DMS153 (cell line): Measurements from ENCODE around the gene CFAP141.
"Not testable (repeated sequence)": the region's sequence is repeated elsewhere in the genome, so short reads cannot be mapped to it uniquely, and the experiment has no call there.

Experiments
- DNase-seq: peaks from one replicate; lab custom pipeline; 2025; lab: John Stamatoyannopoulos, UW

CFAP141 gene

DNA sequence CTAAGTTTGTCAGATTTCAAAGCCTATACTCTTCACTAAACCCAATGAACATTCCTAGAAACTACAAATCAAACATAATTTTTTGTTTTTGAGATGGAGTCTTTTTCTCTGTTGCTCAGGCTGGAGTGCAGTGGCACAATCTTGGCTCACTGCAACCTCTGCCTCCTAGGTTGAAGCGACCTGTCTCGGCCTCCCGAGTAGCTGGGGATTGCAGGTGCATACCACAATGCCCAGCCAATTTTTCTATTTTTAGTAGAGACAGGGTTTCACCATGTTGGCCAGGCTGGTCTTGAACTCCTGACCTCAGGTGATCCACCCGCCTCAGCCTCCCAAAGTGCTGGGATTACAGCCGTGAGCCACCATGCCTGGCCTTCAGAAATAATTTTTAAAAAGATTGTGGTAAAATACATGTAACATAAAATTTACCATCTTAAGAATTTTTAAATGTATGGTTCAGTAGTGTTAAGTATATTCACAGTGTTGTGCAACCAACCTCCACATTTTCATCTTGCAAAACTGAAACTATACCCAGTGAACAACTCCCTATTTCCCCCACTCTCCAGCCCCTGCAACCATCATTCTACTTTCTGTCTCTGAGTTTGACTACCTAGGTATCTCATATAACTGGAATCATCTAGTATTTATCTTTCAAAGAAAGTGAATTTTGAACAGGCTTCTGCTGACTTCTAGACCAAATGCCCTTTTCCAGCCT, 2.7 kb upstream of the CFAP141 start:
- no peak for DNase-seq

DNA sequence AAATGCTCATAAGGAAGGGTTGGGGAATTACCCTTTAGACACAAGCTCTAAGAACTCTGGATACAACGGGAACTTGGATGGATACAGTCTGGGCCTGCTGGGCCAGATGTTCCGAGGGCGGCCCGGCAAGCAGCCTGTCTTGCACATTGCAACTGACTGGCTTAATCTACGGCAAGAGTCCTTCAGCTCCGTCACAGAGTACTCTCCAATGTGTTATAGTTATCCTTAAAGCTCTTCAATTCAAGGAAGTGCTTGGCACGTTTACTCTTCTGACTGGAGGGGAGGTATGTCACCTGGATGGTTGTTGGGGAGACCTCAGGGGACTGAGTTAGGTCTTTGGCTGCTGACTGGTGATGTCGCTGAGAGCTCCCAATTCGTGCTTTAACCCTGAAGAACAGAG, 1.1 kb upstream of the CFAP141 start:
- no peak for DNase-seq

DNA sequence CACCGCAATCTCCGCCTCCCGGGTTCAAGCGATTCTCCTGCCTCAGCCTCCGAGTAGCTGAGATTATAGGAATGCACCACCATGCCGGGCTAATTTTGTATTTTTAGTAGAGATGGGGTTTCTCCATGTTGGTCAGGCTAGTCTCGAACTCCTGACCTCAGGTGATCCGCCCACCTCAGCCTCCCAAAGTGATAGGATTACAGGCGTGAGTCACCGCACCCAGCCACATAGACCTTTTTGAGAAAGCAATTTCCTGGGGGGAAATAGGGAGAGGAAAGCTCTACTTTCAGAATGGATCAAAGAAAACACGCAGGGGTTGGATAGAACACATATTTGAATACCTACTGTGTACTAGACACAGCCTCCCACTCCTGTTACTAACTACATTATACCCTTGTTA, 355 bp downstream of the CFAP141 start:
- not testable (repeated sequence) for DNase-seq

DNA sequence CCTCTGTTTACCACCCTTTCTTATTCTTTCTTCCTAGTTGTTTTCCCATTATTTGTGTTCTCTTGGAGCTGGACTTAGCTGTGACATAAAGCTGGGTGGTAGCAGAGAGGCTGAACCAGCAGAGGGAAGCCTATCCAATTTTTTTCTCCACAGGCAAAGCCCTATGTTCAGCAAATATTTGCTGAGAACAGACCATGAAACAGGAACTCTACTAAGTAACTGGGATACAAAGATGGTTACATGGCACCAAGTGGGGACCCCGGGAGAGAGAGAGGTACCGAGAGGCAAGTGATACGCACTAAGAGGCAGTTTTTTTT, 6.6 kb downstream of the CFAP141 start:
- DNase-seq = no peak

DNA sequence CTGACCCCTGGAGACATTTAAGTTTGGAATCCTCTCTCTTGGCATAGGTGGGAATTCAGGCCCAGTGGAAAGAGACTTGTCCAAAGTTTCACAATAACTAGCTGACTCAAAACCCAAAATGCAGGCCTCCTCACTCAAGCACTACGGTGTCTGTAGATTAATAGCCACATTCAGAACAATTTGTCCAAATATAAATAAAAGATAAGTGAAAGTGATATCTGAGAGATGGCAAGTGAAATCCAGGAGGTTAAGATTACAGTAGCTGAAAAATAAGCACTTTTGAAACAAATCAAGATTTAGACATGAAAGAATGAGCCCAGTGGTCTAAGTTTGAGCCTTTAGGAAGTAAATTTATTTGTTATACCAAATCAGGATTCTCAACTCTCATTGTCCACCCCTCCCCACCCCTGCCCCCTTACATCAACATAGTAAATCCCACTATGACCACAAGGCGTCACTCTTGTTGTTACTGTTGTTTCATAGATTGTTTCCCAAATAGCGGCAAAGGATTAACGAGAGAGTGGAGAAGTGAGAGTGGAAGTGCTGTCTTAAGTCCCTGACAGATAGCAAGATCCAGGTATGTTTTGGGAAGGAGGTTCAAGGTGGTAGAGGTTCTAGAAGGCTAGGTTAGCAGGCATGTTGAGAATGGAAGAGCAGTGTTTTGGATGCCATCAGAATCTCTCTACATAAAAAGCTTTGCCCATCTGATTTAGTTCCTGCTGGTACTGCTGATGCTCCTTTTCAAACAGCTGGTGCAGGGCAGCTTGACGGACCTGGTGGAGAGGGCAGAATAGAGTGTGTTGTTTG, 7.2 kb downstream of the CFAP141 start:
- DNase-seq = peak; percentile 55

DNA sequence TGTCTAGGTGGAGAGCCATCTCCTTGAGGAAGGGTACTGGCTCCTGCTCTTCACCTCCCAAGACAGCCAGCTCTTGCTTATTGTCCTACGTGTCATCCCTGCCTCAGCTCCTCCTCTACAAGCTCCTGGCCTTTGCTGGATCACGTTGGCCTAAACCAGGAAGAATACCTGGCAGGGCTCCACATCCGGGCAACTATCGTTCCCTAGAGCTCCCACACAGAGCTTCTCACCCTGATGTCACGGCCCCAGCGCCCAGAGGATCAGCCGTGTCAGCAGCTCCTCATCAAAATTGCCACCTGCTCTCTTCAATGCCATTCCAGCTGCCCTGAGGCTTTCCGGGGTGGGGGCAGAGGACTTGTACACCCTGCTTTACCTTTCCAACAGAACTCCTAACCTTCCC, 12.3 kb downstream of the CFAP141 start:
- DNase-seq = peak; percentile 75

DNA sequence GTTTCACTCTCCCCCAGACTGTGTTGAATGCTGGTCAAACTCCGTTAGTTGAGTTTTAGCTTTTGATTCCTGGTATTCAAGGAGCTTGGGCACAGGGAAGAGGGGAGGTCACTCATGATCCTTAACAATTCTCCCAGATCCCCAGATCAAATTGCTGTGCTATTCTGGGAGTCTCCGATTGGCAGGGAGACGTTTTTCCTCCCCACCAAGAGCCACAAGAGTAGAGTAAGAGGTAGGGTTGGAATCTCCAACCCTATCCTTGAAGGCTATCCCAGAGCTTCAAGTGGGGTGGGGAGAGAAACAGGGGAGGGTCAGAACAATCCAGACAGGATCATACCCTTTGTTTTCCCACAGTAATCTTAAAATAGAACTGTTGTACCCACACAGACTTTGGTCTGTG, 13.7 kb downstream of the CFAP141 start:
- DNase-seq = no peak

DNA sequence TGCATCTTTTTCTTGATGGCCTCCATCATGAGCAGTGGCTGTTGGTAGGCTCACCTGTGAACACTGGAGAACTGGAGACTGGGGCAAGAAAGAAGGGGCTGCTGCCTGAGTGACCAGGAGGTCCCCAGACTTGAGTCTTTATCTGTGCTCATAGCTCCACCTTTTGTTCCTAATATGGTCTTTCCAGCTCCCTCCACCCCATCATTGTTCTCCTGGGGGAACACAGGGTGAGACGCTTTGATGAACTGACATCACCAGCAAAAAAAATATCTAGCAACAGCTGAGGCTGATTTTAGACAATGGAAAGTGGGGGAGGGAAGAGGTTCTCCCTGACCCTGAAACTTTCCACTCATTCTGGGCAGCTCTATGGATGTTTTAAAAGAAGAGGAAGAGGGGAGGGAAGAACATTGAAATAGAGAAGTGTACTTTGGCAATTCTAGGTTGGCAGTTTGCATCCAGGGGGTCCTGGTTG, 14.1 kb downstream of the CFAP141 start, which contains the start of gene TPM3:
Gene TPM3 (minus strand): TSS at position 111 of the 472 bp plus-strand sequence. CDS start 82 bp downstream, at position 29.
- no peak for DNase-seq

DNA sequence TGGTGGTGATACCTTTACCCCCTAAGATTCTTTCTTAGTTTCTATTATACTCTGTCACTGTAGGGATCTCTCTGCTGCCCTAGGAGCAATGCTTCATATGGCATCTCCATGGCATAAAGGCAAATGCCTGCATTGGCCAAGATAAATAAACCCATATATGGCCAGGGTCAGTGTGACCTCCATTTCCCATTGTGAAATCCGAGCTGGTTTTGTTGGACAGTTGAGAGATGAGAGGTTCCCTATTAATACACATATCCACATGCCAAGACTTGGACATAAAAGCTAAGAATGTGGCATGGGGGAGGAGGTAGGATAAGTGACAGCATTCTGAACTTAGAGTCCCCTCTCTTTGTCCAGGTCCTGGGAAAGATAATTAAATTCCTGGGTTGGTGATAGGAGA, 15.6 kb downstream of the CFAP141 start:
- DNase-seq = no peak

DNA sequence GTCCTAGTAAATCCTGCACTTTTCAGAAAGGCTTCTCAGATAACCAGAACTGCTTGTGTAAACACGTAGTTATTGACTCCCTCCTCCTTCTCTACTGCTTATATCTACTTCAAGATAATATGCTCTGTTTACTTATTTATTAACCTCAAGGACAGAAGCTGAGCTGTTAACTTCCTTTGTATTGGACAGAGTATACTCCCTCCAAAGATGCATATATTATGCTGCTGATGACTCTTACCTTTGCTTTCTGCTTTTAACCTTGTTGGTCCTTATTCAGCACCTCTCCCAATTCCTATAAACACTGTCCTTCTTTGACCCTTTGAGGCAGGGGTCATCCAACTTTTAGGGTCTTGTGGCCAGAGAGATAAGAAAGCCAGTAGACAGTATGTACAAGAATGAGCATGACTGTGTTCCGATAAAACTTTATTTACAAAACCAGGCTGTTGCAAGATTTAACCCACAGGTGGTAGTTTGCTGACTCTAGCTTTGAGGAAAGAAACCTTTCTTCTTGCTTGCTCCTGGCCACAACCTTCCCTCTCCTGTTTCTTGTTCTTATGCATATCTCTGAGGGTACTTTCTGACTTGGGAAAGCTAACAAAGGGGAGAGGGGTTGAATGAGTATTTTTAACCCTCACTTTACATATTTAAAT, 19.2 kb downstream of the CFAP141 start:
- DNase-seq = no peak

DNA sequence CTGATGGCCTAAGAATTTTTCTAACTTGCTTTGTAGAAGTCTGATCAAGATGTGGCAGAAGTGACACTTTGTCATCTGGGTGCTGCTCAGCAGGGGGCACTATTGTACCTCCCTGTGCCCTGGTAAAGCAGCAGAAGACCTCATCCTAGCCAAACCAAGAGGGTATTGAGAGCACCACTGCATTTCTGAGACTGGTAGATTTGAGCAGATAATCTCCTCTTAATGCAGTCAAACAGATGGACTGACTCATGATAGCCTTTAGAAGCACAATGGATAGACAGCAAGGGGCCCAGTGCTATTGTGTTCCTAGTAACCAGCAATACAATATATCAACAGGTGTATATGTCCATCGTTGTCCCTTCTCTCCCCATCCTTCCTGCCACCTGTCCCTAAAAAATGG, 20.0 kb downstream of the CFAP141 start:
- peak; percentile 77 for DNase-seq

DNA sequence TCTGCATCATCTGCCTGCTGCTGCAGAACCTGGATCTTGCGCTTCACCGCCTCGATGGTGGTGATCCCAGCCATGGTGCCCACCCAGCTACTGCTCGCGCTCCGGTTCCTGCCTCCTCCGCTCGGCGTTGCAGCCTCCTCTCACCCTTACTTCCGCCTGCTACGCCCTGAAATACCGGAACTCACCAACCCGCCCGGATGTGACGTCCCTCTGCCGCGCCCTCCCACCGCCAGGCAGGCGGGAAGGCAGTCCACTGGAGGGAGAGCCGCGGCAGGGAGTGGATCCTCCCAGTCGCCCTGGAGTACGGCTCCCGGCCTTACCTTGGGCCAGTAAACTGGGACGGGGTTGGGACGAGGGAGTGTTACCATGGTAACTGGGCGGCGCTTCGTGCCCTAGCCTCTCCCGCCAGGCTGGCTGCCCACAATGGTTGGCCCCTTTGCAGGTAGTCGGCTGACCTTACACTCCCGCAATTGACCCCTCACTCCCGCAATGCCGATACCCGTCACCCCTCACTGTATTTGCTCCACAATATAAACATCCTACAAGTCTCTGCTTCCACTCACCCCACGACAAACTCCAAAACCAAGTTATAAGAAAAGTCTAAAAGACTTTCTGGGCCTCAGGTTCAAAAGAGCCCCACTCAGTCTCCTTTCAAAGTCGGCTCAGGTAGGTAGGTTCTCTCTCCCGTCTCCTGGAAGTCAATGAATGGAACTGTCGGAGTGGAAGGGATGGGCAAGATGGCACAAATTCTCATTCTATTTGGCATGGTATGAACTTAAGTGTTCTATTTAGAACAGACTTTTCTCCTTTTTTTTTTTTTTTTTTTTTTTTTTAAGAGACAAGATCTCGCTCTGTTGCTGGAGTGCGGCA, 22.9 kb downstream of the CFAP141 start:
- DNase-seq = peak; percentile 99

DNA sequence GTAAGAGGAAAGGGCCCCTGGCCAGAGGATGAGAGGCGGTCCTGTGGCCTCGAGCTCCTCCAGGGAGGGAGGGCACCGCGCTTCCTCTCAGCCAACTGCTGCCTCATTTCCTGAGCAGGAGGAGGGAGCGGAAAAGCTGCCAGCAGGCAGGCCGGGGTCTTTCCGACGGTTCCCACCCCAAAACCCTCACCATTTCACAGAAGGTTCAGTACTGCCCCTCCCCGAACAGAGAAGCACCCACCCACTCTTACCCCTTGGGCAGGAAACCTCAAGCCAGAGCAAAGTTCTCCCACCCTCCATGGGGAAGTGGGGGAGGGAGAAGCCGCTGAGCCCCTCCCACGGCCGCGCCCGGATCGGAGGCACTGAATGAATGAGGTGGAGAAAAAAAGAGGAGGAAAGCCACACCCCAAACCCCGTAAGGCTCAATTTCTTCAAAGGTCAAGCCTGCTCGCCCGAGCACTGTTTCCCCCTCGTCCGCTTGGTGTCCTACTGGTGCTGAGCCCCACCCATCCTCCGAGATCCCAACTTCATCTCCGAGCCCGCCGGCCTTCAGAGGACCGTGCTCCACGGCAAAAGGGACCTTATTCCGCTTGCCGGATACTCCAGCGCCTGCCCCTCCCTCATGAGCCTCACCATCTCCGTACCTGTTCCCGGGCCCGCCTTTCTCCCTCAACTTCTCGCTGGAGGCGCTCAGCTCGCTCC, 23.6 kb downstream of the CFAP141 start:
- no peak for DNase-seq

DNA sequence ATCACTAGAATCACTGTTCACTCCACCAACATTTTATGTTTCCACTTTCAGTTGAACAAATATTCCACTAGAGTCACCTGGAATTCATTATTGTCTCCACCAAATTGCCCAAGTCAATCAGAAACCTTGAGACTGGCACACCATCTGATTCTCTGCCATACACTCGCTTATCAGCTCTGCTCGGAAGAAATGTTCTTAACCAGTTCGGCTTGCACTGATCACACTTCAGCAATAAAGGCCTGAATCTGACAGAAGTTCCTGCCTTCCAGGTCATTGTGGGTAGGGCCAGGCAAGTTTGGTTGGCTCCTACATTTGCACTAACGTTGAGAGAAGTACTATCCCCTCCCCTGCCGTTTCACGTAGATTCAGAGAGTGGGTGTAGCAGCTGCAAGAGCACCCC, 24.2 kb downstream of the CFAP141 start:
- no peak for DNase-seq

DNA sequence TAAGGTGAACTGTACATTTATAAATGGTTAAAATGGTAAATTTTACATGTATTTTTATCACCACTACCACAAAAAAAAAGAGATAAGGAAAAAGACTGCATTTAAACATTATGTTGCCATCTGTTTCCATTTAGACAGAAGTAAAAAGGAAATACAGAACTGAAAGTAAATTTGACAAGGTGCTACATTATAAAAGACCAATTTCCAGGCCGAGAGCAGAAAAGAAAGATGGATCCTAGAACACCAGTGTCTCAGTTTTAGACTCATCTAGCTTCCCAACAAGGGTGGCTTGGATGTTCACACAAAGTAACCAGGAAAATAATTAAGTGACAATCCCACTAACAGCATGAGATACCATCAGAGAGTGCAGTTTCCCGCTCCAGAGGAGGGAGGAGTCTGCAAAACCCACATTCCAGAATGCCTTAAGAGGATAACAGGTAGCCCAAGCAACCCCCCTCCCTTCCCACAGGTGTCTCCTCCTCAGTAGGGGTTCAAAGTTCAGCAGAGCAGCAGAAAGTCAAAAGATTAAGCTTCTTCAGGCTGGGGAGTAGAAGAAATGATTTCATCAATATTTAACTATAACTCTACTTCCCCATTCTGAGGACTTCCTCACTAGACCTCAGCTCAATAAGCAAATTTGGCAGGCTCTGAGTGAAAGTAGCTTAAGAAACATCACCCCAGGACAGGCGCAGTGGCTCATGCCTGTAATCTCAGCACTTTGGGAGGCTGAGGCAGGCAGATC, 26.0 kb downstream of the CFAP141 start:
- DNase-seq = no peak

DNA sequence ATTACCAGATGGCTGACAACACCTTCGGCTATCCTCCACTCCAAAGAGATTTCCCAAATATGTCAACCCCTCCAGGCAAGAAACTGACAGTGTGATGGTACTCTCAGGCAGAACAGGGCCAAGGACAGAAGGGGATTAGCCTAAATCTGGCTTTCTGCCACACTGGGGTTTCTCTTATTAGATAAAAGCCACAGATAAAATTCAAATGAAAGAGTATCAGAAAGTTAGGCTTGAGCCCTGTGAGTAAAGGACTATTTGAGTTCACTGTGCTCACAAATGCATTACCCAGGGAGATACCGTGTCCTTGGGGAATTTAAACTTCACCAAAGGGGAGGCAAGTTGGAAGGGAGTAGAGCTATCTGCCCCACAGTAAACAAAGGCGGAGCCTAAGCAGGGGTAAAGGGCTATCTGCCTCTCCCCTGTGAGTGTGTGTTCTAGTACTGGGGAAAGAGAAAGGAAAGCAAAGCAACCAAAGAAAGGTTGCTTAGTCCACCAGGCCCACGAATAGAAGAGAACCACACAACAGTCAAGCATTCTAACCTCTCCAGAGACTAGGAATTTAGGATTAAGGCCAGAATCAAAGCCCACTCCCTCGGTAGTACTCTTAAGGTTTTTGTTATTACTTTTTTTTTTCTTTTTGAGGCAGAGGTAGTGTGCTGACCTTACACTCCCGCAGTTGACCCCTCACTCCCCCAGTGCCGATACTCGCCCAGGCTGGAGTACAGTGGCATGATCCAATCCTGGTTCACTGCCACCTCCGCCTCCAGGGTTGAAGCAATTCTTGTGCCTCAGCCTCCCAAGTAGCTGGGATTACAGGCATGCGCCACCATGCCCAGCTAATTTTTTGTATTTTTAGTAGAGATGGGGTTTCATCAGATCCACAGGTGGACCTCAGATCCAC, 27.0 kb downstream of the CFAP141 start:
- DNase-seq = no peak

DNA sequence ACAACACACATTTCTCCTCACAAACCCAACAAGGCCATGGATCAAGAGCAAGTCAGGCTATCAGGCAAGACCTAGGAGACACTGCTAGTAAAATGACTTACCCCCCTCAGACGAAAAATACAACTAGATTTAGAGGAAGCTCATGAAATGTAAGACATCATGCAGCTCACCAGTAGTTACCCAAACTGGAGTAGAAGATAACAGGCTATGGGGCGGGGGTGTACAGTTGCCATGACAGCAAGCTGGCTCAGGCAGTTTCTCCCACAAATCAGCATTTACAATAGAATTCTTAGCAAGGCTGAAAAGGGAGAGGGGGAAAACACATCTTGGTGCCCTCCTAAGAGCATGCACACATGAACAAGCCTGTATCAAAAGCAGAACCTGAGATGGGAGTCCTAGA, 28.1 kb downstream of the CFAP141 start:
- no peak for DNase-seq

DNA sequence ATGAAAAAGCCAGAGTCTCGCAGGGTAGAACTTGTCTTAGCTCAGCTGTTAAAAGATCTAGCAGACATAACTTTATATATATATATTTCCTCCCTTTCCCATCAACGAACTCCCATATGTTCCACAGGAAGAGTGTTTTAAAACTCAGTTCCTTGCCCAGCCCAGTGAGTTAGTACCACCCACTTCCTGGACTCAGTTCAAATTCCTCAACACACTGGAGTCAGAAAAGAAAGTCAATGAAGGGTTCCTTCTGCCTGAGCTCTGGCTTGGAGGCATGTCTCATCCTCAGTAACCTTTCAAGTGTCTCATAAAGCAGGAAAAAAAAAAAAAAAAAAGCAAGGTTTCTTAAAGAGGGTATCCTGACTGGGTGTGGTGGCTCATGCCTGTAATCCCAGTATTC, 29.8 kb downstream of the CFAP141 start:
- DNase-seq = no peak

DNA sequence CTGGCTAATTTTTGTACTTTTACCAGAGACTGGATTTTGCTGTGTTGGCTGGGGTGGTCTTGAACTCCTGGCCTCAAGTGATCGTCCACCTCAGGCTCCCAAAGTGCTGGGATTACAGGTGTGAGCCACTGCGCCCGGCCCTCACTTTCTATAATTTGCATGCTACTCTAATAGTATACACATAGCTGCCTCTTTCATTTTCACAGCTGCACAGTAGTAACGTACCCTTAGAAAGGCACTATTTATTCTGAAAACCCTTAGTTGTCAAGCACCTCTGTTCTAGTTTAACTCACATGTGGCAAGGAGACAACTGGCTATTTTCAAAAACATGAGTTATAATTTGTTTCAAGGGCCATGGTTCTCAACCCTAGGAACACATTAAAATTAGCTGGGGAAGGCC, 31.5 kb downstream of the CFAP141 start:
- DNase-seq = no peak

DNA sequence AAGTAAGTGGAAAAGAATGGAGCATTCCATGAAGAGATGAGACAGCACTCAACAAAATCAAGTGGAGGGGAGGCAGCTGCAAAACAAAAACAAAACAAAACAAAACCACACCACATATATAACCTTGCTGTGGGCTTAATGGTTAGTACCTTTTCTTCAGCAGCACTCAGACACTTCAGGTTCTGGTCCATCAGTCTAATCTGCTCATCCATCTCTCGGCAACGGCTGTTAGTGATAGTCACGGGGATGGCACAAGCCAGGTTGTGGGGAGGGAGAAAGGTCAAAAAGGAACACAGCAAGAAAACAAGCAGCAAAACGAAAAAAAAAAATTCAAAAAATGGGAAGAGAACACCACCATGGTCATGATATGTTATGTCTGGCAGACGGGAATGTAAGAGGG, 34.3 kb downstream of the CFAP141 start:
- DNase-seq = no peak
